Upper lobe of left lung (tissue), 4 donors: Measurements from ENCODE around the gene LRRC14B.

Experiments used
- EP300 ChIP-seq, 4 donors: sonication (generic); formaldehyde crosslinking; IDR thresholded peaks; one replicate each; pipeline ENCODE4 v1.5.1; 2017; ENCODE audit warnings: antibody characterized with exemption in 4 of 4, control low read depth in 2 of 4
- POLR2A ChIP-seq, 4 donors: fragments of 450-650 bp; IDR thresholded peaks; one replicate each; pipeline ENCODE4 v1.5.1; 2016 to 2017; ENCODE audit warnings: antibody characterized with exemption in 4 of 4, mild to moderate bottlenecking in 2 of 4
- POLR2AphosphoS5 ChIP-seq, 2 donors: sonication (generic); formaldehyde crosslinking; IDR thresholded peaks; one replicate each; pipeline ENCODE4 v1.5.1; 2017; ENCODE audit warnings: antibody characterized with exemption in 2 of 2
- TF ChIP-seq, protein P1 (sequence below), 6 experiments: fragments of 450-650 bp in 4 of 6; fragments of 200-600 bp in 2 of 6; sonication (generic) in 2 of 6; IDR thresholded peaks; one replicate each; pipeline ENCODE4 v1.5.1; 2016 to 2019; ENCODE audit warnings: antibody characterized with exemption in 6 of 6

DNA sequence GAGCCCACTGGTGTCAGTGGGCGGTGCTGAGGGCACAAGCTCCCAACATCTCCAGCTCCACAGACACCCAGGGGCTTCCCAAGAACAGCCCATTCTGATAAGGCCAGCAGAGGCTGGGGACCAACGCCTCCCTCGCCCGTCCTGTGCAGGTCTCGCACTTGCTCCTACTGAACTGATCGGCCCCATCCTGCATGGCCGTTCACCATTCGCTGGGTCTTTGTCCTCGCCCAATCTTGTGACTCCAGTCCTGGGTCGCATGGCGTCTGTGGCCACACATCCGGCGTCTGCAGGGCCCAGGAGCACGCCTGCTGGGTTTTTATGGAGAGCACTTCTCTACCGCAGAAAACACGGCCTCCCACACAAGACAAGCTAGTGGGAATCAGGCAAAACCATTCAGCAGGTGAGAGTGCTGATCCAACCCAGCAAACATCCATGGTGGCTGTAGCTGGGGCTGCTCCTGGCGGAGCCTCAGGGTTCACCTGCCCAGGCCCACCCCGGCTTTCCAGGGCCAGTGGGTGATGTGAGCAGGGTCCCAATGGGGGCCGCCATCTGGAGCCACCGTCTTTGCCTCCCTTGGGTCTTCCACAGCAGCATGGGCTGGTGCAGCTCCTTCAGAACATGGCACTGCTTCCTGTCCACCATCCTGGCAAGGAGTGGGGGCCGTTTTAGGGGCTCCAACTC lies 7.4 kb downstream of the LRRC14B start:
- TF ChIP-seq, protein P1, sequence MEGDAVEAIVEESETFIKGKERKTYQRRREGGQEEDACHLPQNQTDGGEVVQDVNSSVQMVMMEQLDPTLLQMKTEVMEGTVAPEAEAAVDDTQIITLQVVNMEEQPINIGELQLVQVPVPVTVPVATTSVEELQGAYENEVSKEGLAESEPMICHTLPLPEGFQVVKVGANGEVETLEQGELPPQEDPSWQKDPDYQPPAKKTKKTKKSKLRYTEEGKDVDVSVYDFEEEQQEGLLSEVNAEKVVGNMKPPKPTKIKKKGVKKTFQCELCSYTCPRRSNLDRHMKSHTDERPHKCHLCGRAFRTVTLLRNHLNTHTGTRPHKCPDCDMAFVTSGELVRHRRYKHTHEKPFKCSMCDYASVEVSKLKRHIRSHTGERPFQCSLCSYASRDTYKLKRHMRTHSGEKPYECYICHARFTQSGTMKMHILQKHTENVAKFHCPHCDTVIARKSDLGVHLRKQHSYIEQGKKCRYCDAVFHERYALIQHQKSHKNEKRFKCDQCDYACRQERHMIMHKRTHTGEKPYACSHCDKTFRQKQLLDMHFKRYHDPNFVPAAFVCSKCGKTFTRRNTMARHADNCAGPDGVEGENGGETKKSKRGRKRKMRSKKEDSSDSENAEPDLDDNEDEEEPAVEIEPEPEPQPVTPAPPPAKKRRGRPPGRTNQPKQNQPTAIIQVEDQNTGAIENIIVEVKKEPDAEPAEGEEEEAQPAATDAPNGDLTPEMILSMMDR (IDR thresholded peaks at IDR 0.05): no peak
- TF ChIP-seq EP300 (IDR thresholded peaks at IDR 0.05): no peak
- no peak for TF ChIP-seq POLR2A (IDR thresholded peaks at IDR 0.05)
- TF ChIP-seq POLR2AphosphoS5 (IDR thresholded peaks at IDR 0.05): no peak
